GM23248 (cell line): Measurements from ENCODE around the gene KCNE1.

Experiments
- EZH2 ChIP-seq: fragments of 200-600 bp; sonication (generic); IDR thresholded peaks from 2 replicates; pipeline ENCODE4 v1.6.1; 2018; ENCODE audit warnings: antibody characterized with exemption, mild to moderate bottlenecking; ENCODE audit not compliant: insufficient read depth, poor library complexity, severe bottlenecking
- EZH2phosphoT487 ChIP-seq: fragments of 200-600 bp; sonication (generic); IDR thresholded peaks from 2 replicates; pipeline ENCODE4 v1.6.1; 2018; ENCODE audit warnings: antibody characterized with exemption, moderate library complexity, mild to moderate bottlenecking, low read depth; ENCODE audit not compliant: insufficient read depth

- TF ChIP-seq EZH2 (no peak), EZH2phosphoT487 (no peak)
These were observed 8.3 kb upstream of the KCNE1 start for GRCh38 chr21:34520281-34520680.
